IMR-90 (cell line): ENCODE data around the gene SNTG2. TPM values are rescaled to one million over a fixed set of nuclear protein-coding genes. Genes with fewer than 3 reads are reported as not detected.
A peak's percentile ranks its signal among the peaks of the same experiment; 100 is the strongest.

Source experiments
- ATAC-seq: fragments of 200-7000 bp; cut with Tn5 transposase; 2 replicates; pipeline ENCODE4 v1.9.1; 2020; ENCODE audit warnings: low read depth, mild to moderate bottlenecking, moderate library complexity
- BruUV-seq: library from RNA; stranded (reverse); fragments of 400-500 nt; replicated peaks from 2 replicates; lab custom pipeline; 2021; lab: Mats Ljungman, UMichigan
- CTCF ChIA-PET: fragments of 300-600 bp; formaldehyde crosslinking; extraction: SDS; loops from one replicate; lab custom pipeline; 2021; ENCODE audit warnings: antibody characterized with exemption; lab: Yijun Ruan, JAX
- POLR2A ChIA-PET: fragments of 300-600 bp; sonication (Branson Sonifier 250); formaldehyde crosslinking; loops from one replicate; lab custom pipeline; 2022; ENCODE audit warnings: antibody characterized with exemption; ENCODE audit not compliant: unreplicated experiment; lab: Charles Lee
- DNase-seq: peaks from one replicate; pipeline ENCODE4 v3.0.0; 2013
- H2AFZ ChIP-seq: replicated peaks from 2 replicates; pipeline ENCODE3; 2013; ENCODE audit warnings: low read length, mild to moderate bottlenecking; ENCODE audit not compliant: poor library complexity
- H2AK5ac ChIP-seq: 2 replicates; pipeline ENCODE4 v1.6.1; 2013; ENCODE audit warnings: low read depth, low read length, inconsistent platforms
- H2AK9ac ChIP-seq: replicated peaks from 2 replicates; pipeline ENCODE3; 2013; ENCODE audit warnings: mild to moderate bottlenecking, low read depth, low read length, moderate library complexity; ENCODE audit not compliant: poor library complexity
- H2BK120ac ChIP-seq: 2 replicates; pipeline ENCODE4 v1.6.1; 2013; ENCODE audit warnings: low read depth, low read length, inconsistent platforms
- H2BK15ac ChIP-seq: 3 replicates; pipeline ENCODE4 v1.6.1; 2013; ENCODE audit warnings: low read depth, low read length, inconsistent platforms
- H2BK20ac ChIP-seq: 2 replicates; pipeline ENCODE4 v1.6.1; 2013; ENCODE audit warnings: low read depth, mild to moderate bottlenecking, inconsistent platforms, low read length, moderate library complexity
- H2BK5ac ChIP-seq: 2 replicates; pipeline ENCODE4 v1.6.1; 2013; ENCODE audit warnings: mild to moderate bottlenecking, low read depth, low read length, inconsistent platforms; ENCODE audit not compliant: poor library complexity, severe bottlenecking
- H3K14ac ChIP-seq: replicated peaks from 2 replicates; pipeline ENCODE4 v1.6.1; 2013; ENCODE audit warnings: low read depth, low read length, inconsistent platforms
- H3K18ac ChIP-seq: 2 replicates; pipeline ENCODE4 v1.6.1; 2013; ENCODE audit warnings: low read depth, low read length, control low read depth
- H3K23ac ChIP-seq: 2 replicates; pipeline ENCODE4 v1.6.1; 2013; ENCODE audit warnings: low read depth, low read length, inconsistent platforms
- H3K27ac ChIP-seq: 2 replicates; pipeline ENCODE4 v1.5.1; 2013; ENCODE audit warnings: mild to moderate bottlenecking, control low read depth, low read length; ENCODE audit not compliant: insufficient read depth
- H3K27me3 ChIP-seq: 2 replicates; pipeline ENCODE4 v1.6.1; 2013; ENCODE audit warnings: low read length; ENCODE audit not compliant: control insufficient read depth, insufficient read depth
- H3K36me3 ChIP-seq: 2 replicates; pipeline ENCODE4 v1.6.1; 2013; ENCODE audit warnings: low read length, mixed read lengths; ENCODE audit not compliant: control insufficient read depth, insufficient read depth
- H3K4ac ChIP-seq: 2 replicates; pipeline ENCODE4 v1.6.1; 2013; ENCODE audit warnings: low read depth, low read length, inconsistent platforms
- H3K4me1 ChIP-seq: 2 replicates; pipeline ENCODE4 v1.6.1; 2013; ENCODE audit warnings: low read length, mixed read lengths; ENCODE audit not compliant: control insufficient read depth, insufficient read depth
- H3K4me2 ChIP-seq: 2 replicates; pipeline ENCODE4 v1.6.1; 2013; ENCODE audit warnings: low read depth, mild to moderate bottlenecking, control low read depth, low read length, moderate library complexity
- H3K4me3 ChIP-seq: 2 replicates; pipeline ENCODE4 v1.5.1; 2013; ENCODE audit warnings: low read depth, mild to moderate bottlenecking, control low read depth, low read length, moderate library complexity; ENCODE audit not compliant: insufficient read depth
- H3K56ac ChIP-seq: 2 replicates; pipeline ENCODE4 v1.6.1; 2013; ENCODE audit warnings: low read length, inconsistent platforms; ENCODE audit not compliant: insufficient read depth; ENCODE audit errors: extremely low read depth
- H3K79me1 ChIP-seq, 2 experiments: 2 replicates each; pipeline ENCODE4 v1.6.1; 2013; ENCODE audit warnings: low read length in 2 of 2, inconsistent platforms in 1 of 2, low read depth in 1 of 2
- H3K9ac ChIP-seq: 2 replicates; pipeline ENCODE4 v1.6.1; 2013; ENCODE audit warnings: low read depth, low read length, control low read depth
- H3K9me1 ChIP-seq: 2 replicates; pipeline ENCODE4 v1.6.1; 2013; ENCODE audit warnings: low read length, inconsistent platforms; ENCODE audit not compliant: insufficient read depth
- H3K9me3 ChIP-seq: 2 replicates; pipeline ENCODE4 v1.6.1; 2013; ENCODE audit warnings: low read length; ENCODE audit not compliant: control insufficient read depth, insufficient read depth
- H4K20me1 ChIP-seq: 2 replicates; pipeline ENCODE4 v1.6.1; 2013; ENCODE audit warnings: low read length, inconsistent platforms; ENCODE audit not compliant: insufficient read depth
- H4K5ac ChIP-seq: 2 replicates; pipeline ENCODE4 v1.6.1; 2013; ENCODE audit warnings: mild to moderate bottlenecking, low read depth, low read length, control low read depth
- H4K8ac ChIP-seq, 2 experiments: 2 replicates each; pipeline ENCODE4 v1.6.1; 2013; ENCODE audit warnings: low read depth in 2 of 2, low read length in 2 of 2, control low read depth in 1 of 2, inconsistent platforms in 1 of 2
- H4K91ac ChIP-seq: 2 replicates; pipeline ENCODE4 v1.6.1; 2013; ENCODE audit warnings: low read depth, low read length, inconsistent platforms; ENCODE audit not compliant: insufficient read depth
- CEBPB ChIP-seq: IDR thresholded peaks from 2 replicates; pipeline ENCODE4 v1.6.1; 2012; ENCODE audit warnings: low read depth, low read length, improper control_type of control experiment
- MAFK ChIP-seq: IDR thresholded peaks from 2 replicates; pipeline ENCODE4 v1.6.1; 2012; ENCODE audit warnings: low read depth, low read length, improper control_type of control experiment
- WGBS, 2 experiments: methylation state at CpG; one replicate each; pipeline versions ENCODE4 v1.1.5 to v1.1.7; 2013; ENCODE audit warnings: missing lambda C conversion rate in 2 of 2; ENCODE audit not compliant: insufficient read length in 1 of 2; ENCODE audit errors: extremely low coverage in 2 of 2; 5-methylcytosine and 5-hydroxymethylcytosine counted together
- dilution Hi-C: fragments of 300-500 bp; cut with HindIII; formaldehyde crosslinking; loops from one replicate; pipeline ENCODE4 v1.14.3; 2018; ENCODE audit warnings: low sequenced_read_pairs; ENCODE audit not compliant: unreplicated experiment
- in situ Hi-C: fragments of 300-500 bp; cut with MboI; formaldehyde crosslinking; loops from 3 replicates; pipeline ENCODE4 v1.14.3; 2019; ENCODE audit warnings: low sequenced_read_pairs, inconsistent platforms, mixed read lengths
- intact Hi-C: fragments of 100-400 bp; cut with micrococcal nuclease; formaldehyde crosslinking; loops from 2 replicates; pipeline ENCODE4 v1.10.0; 2022
- polyA plus RNA-seq, 3 experiments: library from polyadenylated mRNA; depleted of rRNA; stranded (reverse); fragments of >200 nt; gene quantifications; 2 replicates each; pipeline ENCODE4 v1.2.3, GENCODE V29; 2012; ENCODE audit warnings: low replicate concordance in 1 of 3
- total RNA-seq: library from RNA; depleted of rRNA; stranded (reverse); fragments of >200 nt; gene quantifications from 2 replicates; pipeline ENCODE4 v1.2.3, GENCODE V29; 2012

Gene SNTG2
- total and polyA plus RNA-seq, 2 of the 4 experiments (the other 2 are of a cell fraction), result under 0.01 to 0.17 TPM

- H4K91ac ChIP-seq, result no peak overlapping the region
- no CpG with 5 or more reads among the region's 2 CpGs for WGBS, 2 experiments
Observed at GRCh38 chr2:953408-953807, 2.8 kb downstream of the SNTG2 start.

More at GRCh38 chr2:953408-953807, 2.8 kb downstream of the SNTG2 start:
- H3K23ac ChIP-seq, result no peak overlapping the region
- H2BK20ac ChIP-seq, result no peak overlapping the region
- no peaks in the 10 kb centered on the region for H3K36me3 ChIP-seq
- POLR2A ChIA-PET, result no interaction called here
- DNase-seq (no peak), ATAC-seq (no peak)
- H2BK5ac ChIP-seq, result no peak overlapping the region
- H3K27ac ChIP-seq, result no peak overlapping the region
- no peak overlapping the region for H2BK15ac ChIP-seq
- peaks cover 28% of the 10 kb centered on the region for H3K27me3 ChIP-seq
- dilution Hi-C loops, result no loop called here
- H3K14ac ChIP-seq, result no peak overlapping the region
- no peaks in the 10 kb centered on the region for H4K20me1 ChIP-seq
- H4K5ac ChIP-seq, result no peak overlapping the region
- no peak overlapping the region for H3K56ac ChIP-seq
- H2AK9ac ChIP-seq, result no peak overlapping the region
- intact Hi-C loops, result loop anchor here (5.0 to 10.0 kb wide), 3 partner anchors 179 to 276 kb away; partner anchors contain the start of gene TMEM18
- H4K8ac ChIP-seq, result no peak overlapping the region
- H3K9ac ChIP-seq, result no peak overlapping the region
- no peak overlapping the region for H3K4me2 ChIP-seq
- H3K4me3 ChIP-seq, result no peak overlapping the region
- BruUV-seq, result no TSS peak
- CTCF ChIA-PET, result interaction anchor here (0.6 to 1.3 kb wide), 2 partner anchors 27 to 593 kb away, joined by 3 to 4 read pairs; no protein-coding TSS in a partner anchor
- in situ Hi-C loops, result no loop called here
- H3K9me1 ChIP-seq, result no peaks in the 10 kb centered on the region
- no peak overlapping the region for H3K18ac ChIP-seq
- no peak overlapping the region for H2BK120ac ChIP-seq
- no peak overlapping the region for H2AFZ ChIP-seq
- TF ChIP-seq MAFK (peak; percentile 72), CEBPB (no peak)
- no peak overlapping the region for H2AK5ac ChIP-seq
- no peaks in the 10 kb centered on the region for H3K79me1 ChIP-seq
- H3K9me3 ChIP-seq, result no peaks in the 10 kb centered on the region
- no peaks in the 10 kb centered on the region for H3K4me1 ChIP-seq
- H3K4ac ChIP-seq, result no peak overlapping the region
